ENCODE results near the gene SLC6A9. TPM values are rescaled to one million over a fixed set of nuclear protein-coding genes. Genes with fewer than 3 reads are reported as not detected.

Gene SLC6A9
- total RNA-seq, 4 donors from 2014 or later: 55.8 to 85.7 (median 62.0) TPM

DNA sequence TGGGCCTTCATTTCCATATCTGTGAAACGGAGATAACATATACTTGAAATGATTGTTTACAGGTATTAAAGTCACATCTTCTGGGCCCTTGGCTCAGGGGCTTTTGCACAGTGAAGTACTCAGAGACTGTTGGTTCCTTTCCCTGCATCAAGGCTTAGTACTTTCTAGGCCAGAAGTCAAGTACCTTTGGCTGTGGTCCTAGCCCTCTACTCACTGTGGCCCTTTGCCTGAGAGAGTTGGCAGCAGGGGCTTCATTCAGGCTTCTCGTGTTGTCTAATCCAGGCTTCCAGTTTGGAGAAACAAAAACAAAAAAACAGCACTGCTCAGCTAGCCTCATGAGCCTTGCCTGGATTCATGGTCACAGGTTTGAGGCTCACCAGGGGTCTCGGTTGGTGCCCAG lies 69.6 kb downstream of the SLC6A9 start:
- 91 to 93% methylated on average over 3 of the region's 3 CpGs for WGBS, 2 donors
- TF ChIP-seq POLR2A (IDR thresholded peaks at IDR 0.05): no peak
- TF ChIP-seq, protein P1, sequence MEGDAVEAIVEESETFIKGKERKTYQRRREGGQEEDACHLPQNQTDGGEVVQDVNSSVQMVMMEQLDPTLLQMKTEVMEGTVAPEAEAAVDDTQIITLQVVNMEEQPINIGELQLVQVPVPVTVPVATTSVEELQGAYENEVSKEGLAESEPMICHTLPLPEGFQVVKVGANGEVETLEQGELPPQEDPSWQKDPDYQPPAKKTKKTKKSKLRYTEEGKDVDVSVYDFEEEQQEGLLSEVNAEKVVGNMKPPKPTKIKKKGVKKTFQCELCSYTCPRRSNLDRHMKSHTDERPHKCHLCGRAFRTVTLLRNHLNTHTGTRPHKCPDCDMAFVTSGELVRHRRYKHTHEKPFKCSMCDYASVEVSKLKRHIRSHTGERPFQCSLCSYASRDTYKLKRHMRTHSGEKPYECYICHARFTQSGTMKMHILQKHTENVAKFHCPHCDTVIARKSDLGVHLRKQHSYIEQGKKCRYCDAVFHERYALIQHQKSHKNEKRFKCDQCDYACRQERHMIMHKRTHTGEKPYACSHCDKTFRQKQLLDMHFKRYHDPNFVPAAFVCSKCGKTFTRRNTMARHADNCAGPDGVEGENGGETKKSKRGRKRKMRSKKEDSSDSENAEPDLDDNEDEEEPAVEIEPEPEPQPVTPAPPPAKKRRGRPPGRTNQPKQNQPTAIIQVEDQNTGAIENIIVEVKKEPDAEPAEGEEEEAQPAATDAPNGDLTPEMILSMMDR (IDR thresholded peaks at IDR 0.05): no peak
- H3K4me3 ChIP-seq (ENCODE audit: low read depth, poor library complexity, severe bottlenecking): no peak overlapping the region
- intact Hi-C loops (cut with DNase I; ENCODE audit: low total_unique reads): no loop called here
- DNase-seq (ENCODE audit: low spot score in 2 of 2): no peak

DNA sequence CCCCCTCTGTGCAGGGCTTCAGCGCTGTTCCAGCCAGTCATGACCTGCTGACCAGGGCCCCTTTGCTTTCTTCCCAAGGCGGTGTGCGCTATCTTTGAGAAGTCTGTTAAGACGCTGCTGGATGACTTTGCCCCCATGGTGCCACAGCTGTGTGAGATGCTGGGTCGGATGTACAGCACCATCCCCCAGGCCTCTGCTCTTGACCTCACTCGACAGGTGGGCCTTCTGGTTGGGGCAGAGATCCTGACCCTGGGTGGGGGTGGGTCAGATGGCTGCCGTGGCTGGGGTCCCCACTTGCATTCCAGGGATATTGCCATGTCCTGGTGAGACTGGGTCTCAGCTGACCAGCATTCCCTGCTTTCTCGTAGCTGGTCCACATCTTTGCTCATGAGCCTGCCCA lies 70.5 kb downstream of the SLC6A9 start:
- 89 to 92% methylated on average over 8 of the region's 8 CpGs for WGBS, 2 donors
- no peak for DNase-seq (ENCODE audit: low spot score in 2 of 2)
- TF ChIP-seq, protein P1 (IDR thresholded peaks at IDR 0.05): no peak
- no peak for TF ChIP-seq POLR2A (IDR thresholded peaks at IDR 0.05)
- intact Hi-C loops (cut with DNase I; ENCODE audit: low total_unique reads): no loop called here
- H3K4me3 ChIP-seq (ENCODE audit: low read depth, poor library complexity, severe bottlenecking): no peak overlapping the region

DNA sequence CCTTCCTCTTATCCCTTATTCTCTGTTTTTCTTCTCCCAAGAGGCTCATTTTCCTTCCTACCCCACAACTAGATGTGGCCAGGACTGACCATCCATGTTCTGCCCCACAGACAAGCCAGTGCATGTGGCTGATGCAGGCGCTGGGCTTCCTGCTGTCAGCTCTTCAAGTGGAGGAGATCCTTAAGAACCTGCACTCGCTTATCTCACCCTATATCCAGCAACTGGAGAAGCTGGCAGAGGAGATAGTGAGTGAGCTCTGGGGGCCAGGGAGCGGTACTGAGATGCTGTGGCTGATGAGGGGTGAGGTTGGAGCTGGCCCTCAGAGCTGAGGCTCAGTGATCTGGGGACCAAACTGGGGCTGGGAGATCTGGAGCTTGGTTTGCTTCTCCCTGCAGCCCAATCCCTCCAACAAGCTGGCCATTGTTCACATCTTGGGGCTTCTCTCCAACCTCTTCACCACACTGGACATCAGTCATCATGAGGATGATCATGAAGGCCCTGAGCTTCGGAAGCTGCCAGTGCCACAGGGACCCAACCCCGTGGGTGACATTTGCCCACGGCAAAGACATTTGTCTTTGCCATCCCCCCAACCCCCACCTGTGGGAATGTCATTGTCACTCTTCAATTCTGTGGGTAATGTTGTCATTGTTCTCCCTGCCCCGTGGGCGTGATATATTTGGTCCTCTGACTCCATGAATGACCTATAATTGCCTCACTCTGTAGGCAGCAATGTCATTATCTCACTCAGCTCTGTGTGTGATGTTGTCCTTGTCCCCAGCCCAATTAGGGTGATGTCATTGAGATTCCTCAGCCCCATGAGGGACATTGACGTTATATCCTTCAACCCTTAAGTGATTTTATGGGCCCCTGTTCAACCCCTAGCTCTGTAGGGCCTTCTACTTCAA lies 72.7 kb downstream of the SLC6A9 start:
- intact Hi-C loops (cut with DNase I; ENCODE audit: low total_unique reads): no loop called here
- TF ChIP-seq POLR2A (IDR thresholded peaks at IDR 0.05): no peak
- TF ChIP-seq, protein P1 (IDR thresholded peaks at IDR 0.05): no peak
- 90 to 92% methylated on average over 9 of the region's 9 CpGs for WGBS, 2 donors
- DNase-seq (ENCODE audit: low spot score in 2 of 2): no peak
- H3K4me3 ChIP-seq (ENCODE audit: low read depth, poor library complexity, severe bottlenecking): no peak overlapping the region

DNA sequence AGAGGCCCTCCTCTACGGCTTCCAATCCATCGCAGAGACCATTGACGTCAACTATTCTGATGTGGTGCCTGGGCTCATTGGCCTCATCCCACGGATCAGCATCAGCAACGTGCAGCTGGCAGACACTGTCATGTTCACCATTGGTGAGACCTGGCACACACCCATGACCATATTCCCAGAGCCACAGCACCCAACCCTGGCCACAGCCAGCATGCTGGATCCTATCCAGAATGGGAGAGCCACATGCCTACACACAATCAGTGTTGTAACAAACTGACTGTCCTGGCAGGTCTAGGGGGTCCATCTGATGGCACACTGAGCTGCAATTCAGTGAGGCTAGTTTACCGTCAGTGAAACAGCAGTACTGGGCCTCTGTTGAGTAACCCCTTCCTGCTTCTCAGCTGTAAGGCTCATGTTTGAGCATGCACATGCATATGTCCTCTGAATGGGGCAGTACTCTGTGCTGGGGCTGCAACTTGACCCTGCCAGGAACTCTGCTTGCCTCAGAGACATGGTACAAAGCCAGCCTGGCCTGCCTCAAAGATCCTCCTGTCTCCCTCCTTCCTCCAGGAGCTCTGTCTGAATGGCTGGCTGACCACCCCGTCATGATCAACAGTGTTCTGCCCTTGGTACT lies 73.7 kb downstream of the SLC6A9 start:
- WGBS, 2 donors: 84 to 96% methylated on average over 5 to 6 of the region's 7 CpGs
- no peak for DNase-seq (ENCODE audit: low spot score in 2 of 2)
- no peak for TF ChIP-seq POLR2A (IDR thresholded peaks at IDR 0.05)
- TF ChIP-seq, protein P1 (IDR thresholded peaks at IDR 0.05): no peak
- no peak overlapping the region for H3K4me3 ChIP-seq (ENCODE audit: low read depth, poor library complexity, severe bottlenecking)
- intact Hi-C loops (cut with DNase I; ENCODE audit: low total_unique reads): no loop called here

DNA sequence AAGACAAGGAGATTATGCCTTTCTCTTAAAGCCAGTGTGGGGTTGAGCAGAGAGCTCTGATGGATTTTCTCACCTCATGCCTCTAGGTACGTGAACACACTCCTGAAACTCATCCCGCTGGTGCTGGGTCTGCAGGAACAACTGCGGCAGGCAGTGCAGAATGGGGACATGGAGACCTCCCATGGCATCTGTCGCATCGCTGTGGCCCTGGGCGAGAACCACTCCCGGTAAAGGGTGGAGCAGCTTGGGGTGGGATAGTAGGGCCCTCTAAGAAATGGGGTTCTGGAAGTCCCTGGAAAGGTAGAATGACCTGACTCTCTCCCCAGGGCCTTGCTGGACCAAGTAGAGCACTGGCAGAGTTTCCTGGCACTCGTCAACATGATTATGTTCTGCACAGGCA lies 75.0 kb downstream of the SLC6A9 start:
- no peak for TF ChIP-seq POLR2A (IDR thresholded peaks at IDR 0.05)
- TF ChIP-seq, protein P1 (IDR thresholded peaks at IDR 0.05): no peak
- H3K4me3 ChIP-seq (ENCODE audit: low read depth, poor library complexity, severe bottlenecking): no peak overlapping the region
- intact Hi-C loops (cut with DNase I; ENCODE audit: low total_unique reads): no loop called here
- 96 to 97% methylated on average over 8 of the region's 8 CpGs for WGBS, 2 donors
- DNase-seq (ENCODE audit: low spot score in 2 of 2): no peak
